Body of pancreas (tissue), 4 donors: ENCODE data around the gene ASTN2. TPM values are rescaled to one million over a fixed set of nuclear protein-coding genes. Genes with fewer than 3 reads are reported as not detected.

Experiments used
- ATAC-seq: fragments of 150-250 bp; one replicate; pipeline ENCODE4 v1.9.1; 2016
- DNase-seq, 4 donors: peaks; one replicate each; pipeline ENCODE4 v3.0.0-alpha.2; 2019
- H3K27ac ChIP-seq, 4 donors: fragments of 200-600 bp; sonication (generic); 1 replicate in 3 of 4; 2 replicates in 1 of 4; pipeline versions ENCODE4 v1.5.1 to v1.6.1; 2016 to 2019; ENCODE audit warnings: mild to moderate bottlenecking in 1 of 4, mixed read lengths in 1 of 4, moderate library complexity in 1 of 4
- H3K27me3 ChIP-seq, 2 donors: fragments of 200-600 bp; sonication (generic); one replicate each; pipeline ENCODE4 v1.6.0; 2016; ENCODE audit warnings: mild to moderate bottlenecking in 1 of 2
- H3K36me3 ChIP-seq, 2 donors: fragments of 200-600 bp; sonication (generic); replicated peaks in 1 of 2; 2 replicates each; pipeline ENCODE4 v1.5.1; 2016; ENCODE audit warnings: low read depth in 2 of 2; ENCODE audit not compliant: insufficient read depth in 1 of 2
- H3K4me1 ChIP-seq: fragments of 200-600 bp; sonication (generic); one replicate; pipeline ENCODE4 v1.6.0; 2016
- H3K4me3 ChIP-seq, 2 donors: fragments of 200-600 bp; sonication (generic); 1 replicate in 1 of 2; 2 replicates in 1 of 2; pipeline ENCODE4 v1.5.1; 2016 to 2019
- H3K9me3 ChIP-seq, 3 donors: fragments of 200-600 bp; sonication (generic); 1 replicate in 2 of 3; 2 replicates in 1 of 3; pipeline ENCODE4 v1.5.1; 2016
- POLR2A ChIP-seq, 3 donors: fragments of 450-650 bp; IDR thresholded peaks; one replicate each; pipeline ENCODE4 v1.6.1; 2016; ENCODE audit warnings: antibody characterized with exemption in 3 of 3, mild to moderate bottlenecking in 2 of 3
- WGBS, 2 donors: methylation state at CpG; one replicate each; pipeline ENCODE4 v1.1.5; 2017; 5-methylcytosine and 5-hydroxymethylcytosine counted together
- intact Hi-C: fragments of 100-400 bp; cut with DNase I; formaldehyde crosslinking; loops from one replicate; pipeline ENCODE4 v1.15.1; 2023
- total RNA-seq, 2 donors: library from RNA; depleted of rRNA; stranded (reverse); fragments of >200 nt; gene quantifications; one replicate each; pipeline ENCODE4 v1.1.0, GENCODE V29; 2016
- TF ChIP-seq, protein P1 (sequence below), 7 experiments: fragments of 450-650 bp in 4 of 7; fragments of 200-600 bp in 3 of 7; sonication (generic) in 3 of 7; IDR thresholded peaks; one replicate each; pipeline ENCODE4 v1.5.1; 2016 to 2019; ENCODE audit warnings: antibody characterized with exemption in 7 of 7

The ASTN2 gene
- total RNA-seq, 2 donors from 2014 or later: 8.2 to 9.6 TPM

GRCh38 chr9:117434566-117434965 lies 19.7 kb upstream of the ASTN2 start:
- DNase-seq (no peak), ATAC-seq (no peak)
- no peak for TF ChIP-seq POLR2A (IDR thresholded peaks at IDR 0.05)
- TF ChIP-seq, protein P1, sequence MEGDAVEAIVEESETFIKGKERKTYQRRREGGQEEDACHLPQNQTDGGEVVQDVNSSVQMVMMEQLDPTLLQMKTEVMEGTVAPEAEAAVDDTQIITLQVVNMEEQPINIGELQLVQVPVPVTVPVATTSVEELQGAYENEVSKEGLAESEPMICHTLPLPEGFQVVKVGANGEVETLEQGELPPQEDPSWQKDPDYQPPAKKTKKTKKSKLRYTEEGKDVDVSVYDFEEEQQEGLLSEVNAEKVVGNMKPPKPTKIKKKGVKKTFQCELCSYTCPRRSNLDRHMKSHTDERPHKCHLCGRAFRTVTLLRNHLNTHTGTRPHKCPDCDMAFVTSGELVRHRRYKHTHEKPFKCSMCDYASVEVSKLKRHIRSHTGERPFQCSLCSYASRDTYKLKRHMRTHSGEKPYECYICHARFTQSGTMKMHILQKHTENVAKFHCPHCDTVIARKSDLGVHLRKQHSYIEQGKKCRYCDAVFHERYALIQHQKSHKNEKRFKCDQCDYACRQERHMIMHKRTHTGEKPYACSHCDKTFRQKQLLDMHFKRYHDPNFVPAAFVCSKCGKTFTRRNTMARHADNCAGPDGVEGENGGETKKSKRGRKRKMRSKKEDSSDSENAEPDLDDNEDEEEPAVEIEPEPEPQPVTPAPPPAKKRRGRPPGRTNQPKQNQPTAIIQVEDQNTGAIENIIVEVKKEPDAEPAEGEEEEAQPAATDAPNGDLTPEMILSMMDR (IDR thresholded peaks at IDR 0.05): no peak
- Histone ChIP-seq H3K27ac (no peak overlapping the region), H3K36me3 (no peaks in the 10 kb centered on the region), H3K9me3 (no peaks in the 10 kb centered on the region), H3K4me3 (no peak overlapping the region), H3K4me1 (peaks cover 13% of the 10 kb centered on the region), H3K27me3 (no peaks in the 10 kb centered on the region)
- intact Hi-C loops: no loop called here

DNA sequence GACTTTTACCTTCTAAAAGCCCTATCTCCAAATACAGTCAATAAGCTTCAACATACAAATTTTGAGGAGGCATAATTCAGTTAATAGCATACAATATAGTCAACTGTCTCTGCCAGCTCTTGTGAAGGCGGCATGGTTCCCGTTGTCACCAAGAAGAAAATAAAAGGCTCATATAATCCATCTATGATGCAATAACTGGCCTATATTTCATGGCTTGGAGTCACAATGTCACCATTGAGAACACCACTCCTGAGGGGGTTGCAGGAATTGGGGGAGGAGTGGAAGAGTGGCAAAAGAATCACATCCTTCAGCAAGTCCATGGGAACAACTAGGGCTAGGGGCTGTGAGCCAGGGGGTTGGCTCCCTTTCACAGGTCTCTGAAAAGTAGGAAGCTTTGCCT lies 16.0 kb upstream of the ASTN2 start:
- H3K4me1 ChIP-seq: peaks cover 9% of the 10 kb centered on the region
- DNase-seq: no peak
- no peaks in the 10 kb centered on the region for H3K9me3 ChIP-seq
- H3K36me3 ChIP-seq: no peaks in the 10 kb centered on the region
- intact Hi-C loops: no loop called here
- ATAC-seq: no peak
- WGBS, 2 donors: 87 to 89% methylated on average over 2 of the region's 2 CpGs
- H3K27ac ChIP-seq: no peak overlapping the region
- TF ChIP-seq, protein P1 (IDR thresholded peaks at IDR 0.05): no peak
- TF ChIP-seq POLR2A (IDR thresholded peaks at IDR 0.05): no peak
- no peaks in the 10 kb centered on the region for H3K27me3 ChIP-seq
- H3K4me3 ChIP-seq: no peak overlapping the region

- H3K4me3 ChIP-seq: no peak overlapping the region
- WGBS, 2 donors: 70 to 71% methylated on average over 3 of the region's 3 CpGs
- no peaks in the 10 kb centered on the region for H3K27me3 ChIP-seq
- no peak for ATAC-seq
- TF ChIP-seq, protein P1 (IDR thresholded peaks at IDR 0.05): no peak
- no peak for TF ChIP-seq POLR2A (IDR thresholded peaks at IDR 0.05)
- H3K36me3 ChIP-seq: no peaks in the 10 kb centered on the region
- no peak for DNase-seq
- H3K27ac ChIP-seq: no peak overlapping the region
- H3K4me1 ChIP-seq: no peaks in the 10 kb centered on the region
- intact Hi-C loops: no loop called here
- H3K9me3 ChIP-seq: no peaks in the 10 kb centered on the region
These were observed 12.6 kb upstream of the ASTN2 start for GRCh38 chr9:117427357-117427913.

GRCh38 chr9:117425566-117425965 lies 10.7 kb upstream of the ASTN2 start:
- intact Hi-C loops: no loop called here
- TF ChIP-seq POLR2A (IDR thresholded peaks at IDR 0.05): no peak
- TF ChIP-seq, protein P1 (IDR thresholded peaks at IDR 0.05): no peak
- Histone ChIP-seq H3K9me3 (no peaks in the 10 kb centered on the region), H3K27me3 (no peaks in the 10 kb centered on the region), H3K4me3 (no peak overlapping the region), H3K36me3 (no peaks in the 10 kb centered on the region), H3K27ac (no peak overlapping the region), H3K4me1 (no peaks in the 10 kb centered on the region)
- WGBS, 2 donors: 76 to 88% methylated on average over 3 of the region's 3 CpGs
- DNase-seq (no peak), ATAC-seq (no peak)

GRCh38 chr9:117424291-117424690 lies 9.4 kb upstream of the ASTN2 start:
- intact Hi-C loops: no loop called here
- 64 to 77% methylated on average over 1 of the region's 1 CpG for WGBS, 2 donors
- no peak for ATAC-seq
- H3K27ac ChIP-seq: no peak overlapping the region
- H3K36me3 ChIP-seq: no peaks in the 10 kb centered on the region
- no peaks in the 10 kb centered on the region for H3K9me3 ChIP-seq
- DNase-seq: no peak
- TF ChIP-seq, protein P1 (IDR thresholded peaks at IDR 0.05): no peak
- TF ChIP-seq POLR2A (IDR thresholded peaks at IDR 0.05): no peak
- no peaks in the 10 kb centered on the region for H3K4me1 ChIP-seq
- H3K27me3 ChIP-seq: no peaks in the 10 kb centered on the region
- H3K4me3 ChIP-seq: no peak overlapping the region
